ENCODE data around the gene PREX1.

The PREX1 gene

DNA sequence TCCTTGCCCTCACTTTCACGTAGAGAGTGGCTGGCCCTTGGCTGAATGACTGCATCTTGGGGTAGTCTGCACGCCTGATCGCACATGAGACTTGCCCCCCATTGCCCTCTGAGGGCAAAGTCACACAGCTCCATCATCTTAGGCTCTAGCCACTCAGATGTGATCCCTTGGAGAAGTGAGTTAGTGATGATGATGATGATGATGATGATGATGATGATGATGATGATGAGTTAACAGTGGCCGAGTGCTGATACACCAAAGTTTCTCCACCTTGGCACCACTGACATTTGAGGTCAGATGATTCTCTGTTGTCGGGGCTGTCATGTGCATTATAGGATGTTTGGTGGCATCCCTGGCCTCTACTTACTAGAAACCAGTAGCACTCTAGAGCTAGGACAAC, 84.0 kb downstream of the PREX1 start:
- TF ChIP-seq, protein P1, sequence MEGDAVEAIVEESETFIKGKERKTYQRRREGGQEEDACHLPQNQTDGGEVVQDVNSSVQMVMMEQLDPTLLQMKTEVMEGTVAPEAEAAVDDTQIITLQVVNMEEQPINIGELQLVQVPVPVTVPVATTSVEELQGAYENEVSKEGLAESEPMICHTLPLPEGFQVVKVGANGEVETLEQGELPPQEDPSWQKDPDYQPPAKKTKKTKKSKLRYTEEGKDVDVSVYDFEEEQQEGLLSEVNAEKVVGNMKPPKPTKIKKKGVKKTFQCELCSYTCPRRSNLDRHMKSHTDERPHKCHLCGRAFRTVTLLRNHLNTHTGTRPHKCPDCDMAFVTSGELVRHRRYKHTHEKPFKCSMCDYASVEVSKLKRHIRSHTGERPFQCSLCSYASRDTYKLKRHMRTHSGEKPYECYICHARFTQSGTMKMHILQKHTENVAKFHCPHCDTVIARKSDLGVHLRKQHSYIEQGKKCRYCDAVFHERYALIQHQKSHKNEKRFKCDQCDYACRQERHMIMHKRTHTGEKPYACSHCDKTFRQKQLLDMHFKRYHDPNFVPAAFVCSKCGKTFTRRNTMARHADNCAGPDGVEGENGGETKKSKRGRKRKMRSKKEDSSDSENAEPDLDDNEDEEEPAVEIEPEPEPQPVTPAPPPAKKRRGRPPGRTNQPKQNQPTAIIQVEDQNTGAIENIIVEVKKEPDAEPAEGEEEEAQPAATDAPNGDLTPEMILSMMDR (conservative IDR thresholded peaks at IDR 0.05; ENCODE audit: low read length) = no peak
- DNase-seq (ENCODE audit: low read depth) = no peak
- no peak overlapping the region for H3K4me3 ChIP-seq (ENCODE audit: low read length)

DNA sequence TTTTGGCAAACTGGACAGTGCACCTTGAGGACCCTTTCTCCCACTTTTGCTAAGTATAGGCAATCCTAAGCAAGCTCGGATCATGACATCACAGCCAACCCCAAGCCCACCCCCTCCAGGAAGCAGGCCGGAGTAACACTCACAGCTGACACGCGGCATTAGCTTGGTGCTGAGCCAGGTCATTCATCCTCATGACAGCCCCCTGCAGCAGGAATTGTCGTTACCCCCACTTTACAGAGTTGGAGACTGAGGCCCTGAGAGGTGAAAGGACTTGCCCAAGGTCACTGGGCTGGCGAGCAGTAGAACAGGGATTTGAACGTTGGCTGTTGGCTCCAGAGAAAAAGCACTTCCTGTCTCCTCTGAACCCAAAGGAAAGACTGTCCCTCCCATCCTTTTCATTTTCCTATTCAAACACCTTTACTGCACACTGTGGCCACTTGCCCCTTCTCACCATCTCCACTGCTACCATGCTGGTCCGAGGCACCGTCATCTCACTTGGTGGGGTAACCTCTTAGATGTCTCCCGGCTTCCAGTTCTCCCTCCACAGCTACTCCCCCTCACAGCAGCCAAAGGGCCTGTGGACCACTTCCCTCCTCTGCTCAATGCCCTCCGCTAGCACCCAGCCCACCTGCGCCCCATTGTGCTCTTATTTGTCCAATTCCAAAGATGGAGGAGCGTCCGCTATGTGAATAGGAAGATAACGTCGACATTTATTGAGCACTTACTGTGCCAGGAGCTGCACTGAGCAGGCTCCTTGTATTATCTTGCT, 84.7 kb downstream of the PREX1 start:
- no peak for DNase-seq (ENCODE audit: low read depth)
- no peak overlapping the region for H3K4me3 ChIP-seq (ENCODE audit: low read length)
- TF ChIP-seq, protein P1 (conservative IDR thresholded peaks at IDR 0.05; ENCODE audit: low read length) = no peak

DNA sequence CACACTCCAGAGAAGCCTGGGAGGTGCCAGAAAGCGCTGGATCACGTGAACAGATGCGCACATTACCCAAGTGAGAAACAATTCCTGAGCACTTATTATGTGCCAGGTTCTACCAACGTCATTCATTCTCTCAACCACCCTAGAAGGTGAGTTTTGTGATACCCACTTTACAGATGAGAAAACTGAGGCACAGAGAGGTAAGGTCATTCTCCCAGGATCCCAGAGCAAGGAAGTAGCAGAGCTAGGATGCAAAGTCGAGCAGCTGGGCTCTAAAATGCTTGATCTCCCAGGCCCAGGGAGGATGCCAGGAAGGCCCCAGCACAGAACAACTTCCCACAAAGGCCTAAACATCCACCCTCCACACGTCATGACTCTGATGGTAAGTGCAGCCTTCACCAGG, 85.6 kb downstream of the PREX1 start:
- no peak for DNase-seq (ENCODE audit: low read depth)
- no peak overlapping the region for H3K4me3 ChIP-seq (ENCODE audit: low read length)
- TF ChIP-seq, protein P1 (conservative IDR thresholded peaks at IDR 0.05; ENCODE audit: low read length) = no peak

DNA sequence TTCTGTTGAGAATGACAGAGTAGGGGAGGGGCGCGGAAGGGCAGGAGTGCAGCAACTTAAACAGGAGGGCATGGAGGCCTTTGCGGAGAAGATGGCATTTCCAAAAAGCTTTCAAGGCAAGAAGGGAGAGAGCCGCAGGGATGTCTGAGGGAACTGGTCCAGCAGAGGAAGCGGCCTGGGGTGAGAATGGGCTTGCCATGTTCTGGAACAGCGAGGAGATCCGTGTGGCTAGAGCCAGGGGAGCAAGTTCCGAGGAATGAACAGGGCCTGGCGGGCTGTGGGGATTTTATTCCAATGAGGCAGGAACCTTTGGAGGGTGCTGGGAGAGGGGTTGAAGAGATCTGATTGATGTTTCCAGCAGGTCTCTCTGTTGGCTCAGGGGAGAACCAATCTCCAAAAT, 86.1 kb downstream of the PREX1 start:
- DNase-seq (ENCODE audit: low read depth) = no peak

DNA sequence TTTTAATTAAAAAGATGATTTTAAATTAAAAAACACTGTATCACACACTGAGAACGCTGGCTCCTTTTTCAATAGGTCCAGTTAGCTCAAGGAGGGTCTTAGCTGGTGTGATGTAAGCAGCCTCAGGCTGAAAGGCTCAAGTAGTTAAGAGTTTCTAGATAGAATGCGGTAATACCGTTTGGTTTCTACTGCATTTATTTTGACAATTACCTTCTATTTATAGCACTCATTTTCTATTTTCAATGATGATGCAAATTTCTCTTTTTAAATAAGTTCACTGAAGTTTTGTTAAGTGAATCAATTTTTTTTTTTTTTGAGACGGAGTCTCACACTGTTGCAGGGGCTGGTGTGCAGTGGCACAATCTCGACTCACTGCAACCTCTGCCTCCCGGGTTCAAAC, 87.1 kb downstream of the PREX1 start:
- TF ChIP-seq, protein P1 (conservative IDR thresholded peaks at IDR 0.05; ENCODE audit: low read length) = no peak
- no peak overlapping the region for H3K4me3 ChIP-seq (ENCODE audit: low read length)
- DNase-seq (ENCODE audit: low read depth) = no peak

More for the DNA sequence above, 86.1 kb downstream of the PREX1 start:
- TF ChIP-seq, protein P1 (conservative IDR thresholded peaks at IDR 0.05; ENCODE audit: low read length) = no peak
- H3K4me3 ChIP-seq (ENCODE audit: low read length) = no peak overlapping the region

DNA sequence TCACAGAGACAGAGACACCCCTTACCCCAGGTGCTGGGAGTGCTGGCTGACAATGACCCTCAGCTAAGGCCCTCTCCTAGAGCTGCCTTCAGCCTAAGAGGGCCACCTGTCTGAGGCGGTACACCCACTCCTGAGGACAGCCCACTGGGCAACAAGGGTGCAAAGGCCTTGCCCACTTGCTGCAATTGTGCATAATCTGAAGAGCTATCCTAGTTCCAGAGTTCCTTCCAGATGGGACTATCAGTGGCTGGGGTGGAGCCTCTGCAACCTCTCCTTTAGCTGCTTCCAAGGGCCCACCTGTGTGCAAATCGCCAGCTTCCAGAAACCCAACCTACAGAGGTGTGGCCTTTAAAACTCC, 87.5 kb downstream of the PREX1 start:
- DNase-seq (ENCODE audit: low read depth) = no peak
- TF ChIP-seq, protein P1 (conservative IDR thresholded peaks at IDR 0.05; ENCODE audit: low read length) = no peak
- H3K4me3 ChIP-seq (ENCODE audit: low read length) = no peak overlapping the region

All from AG10803 (cell line).